ENCODE data around the gene ZXDC. TPM values are rescaled to one million over a fixed set of nuclear protein-coding genes. Genes with fewer than 3 reads are reported as not detected.

ZXDC gene
- polyA plus RNA-seq, 1 donor = 43.0 TPM

GRCh38 chr3:126491221-126492013, 15.7 kb upstream of the ZXDC start:
- DNase-seq = no peak

DNA sequence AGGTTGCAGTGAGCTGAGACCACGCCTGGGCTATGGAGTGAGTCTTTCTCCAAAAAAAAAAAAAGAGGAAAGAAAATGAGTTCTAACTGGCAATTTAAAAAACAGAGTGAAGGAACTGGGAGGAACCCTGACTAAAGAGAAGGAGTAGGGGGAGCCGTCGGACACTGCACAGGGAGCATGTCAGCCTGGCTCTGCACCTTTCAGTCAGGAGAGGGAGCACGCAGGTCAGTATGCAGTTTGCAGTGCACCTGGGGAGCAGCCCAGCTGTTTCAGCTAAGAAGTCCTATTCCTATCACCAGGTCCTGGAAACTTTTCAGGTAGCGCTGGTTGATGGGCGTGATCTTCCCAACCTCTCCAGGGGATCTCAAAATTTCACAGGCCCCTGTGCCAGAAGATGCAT, 14.9 kb upstream of the ZXDC start:
- DNase-seq = no peak

GRCh38 chr3:126488886-126489569, 13.3 kb upstream of the ZXDC start:
- DNase-seq = no peak

DNA sequence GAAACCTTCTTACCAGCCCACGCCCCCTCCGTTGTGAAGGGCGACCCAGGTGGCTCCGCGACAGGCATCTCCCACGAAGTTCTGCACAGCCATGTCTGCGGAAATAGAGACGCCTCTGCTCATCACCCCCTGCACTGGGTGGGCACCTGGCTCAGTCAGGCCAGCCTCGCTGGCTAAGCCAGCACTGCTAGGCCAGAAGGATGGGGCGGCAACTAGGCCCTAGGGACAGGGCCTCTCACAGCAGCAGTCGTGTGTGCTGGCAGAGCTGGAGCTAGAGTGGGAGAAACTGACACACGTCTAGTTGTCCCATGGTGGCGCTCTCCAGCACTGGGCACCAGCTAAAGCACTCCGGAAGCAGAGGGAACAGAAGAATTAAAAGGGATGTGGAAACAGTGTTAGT, 12.5 kb upstream of the ZXDC start:
- DNase-seq = no peak

- DNase-seq = no peak
These were observed 11.6 kb upstream of the ZXDC start for GRCh38 chr3:126487151-126487771.

DNA sequence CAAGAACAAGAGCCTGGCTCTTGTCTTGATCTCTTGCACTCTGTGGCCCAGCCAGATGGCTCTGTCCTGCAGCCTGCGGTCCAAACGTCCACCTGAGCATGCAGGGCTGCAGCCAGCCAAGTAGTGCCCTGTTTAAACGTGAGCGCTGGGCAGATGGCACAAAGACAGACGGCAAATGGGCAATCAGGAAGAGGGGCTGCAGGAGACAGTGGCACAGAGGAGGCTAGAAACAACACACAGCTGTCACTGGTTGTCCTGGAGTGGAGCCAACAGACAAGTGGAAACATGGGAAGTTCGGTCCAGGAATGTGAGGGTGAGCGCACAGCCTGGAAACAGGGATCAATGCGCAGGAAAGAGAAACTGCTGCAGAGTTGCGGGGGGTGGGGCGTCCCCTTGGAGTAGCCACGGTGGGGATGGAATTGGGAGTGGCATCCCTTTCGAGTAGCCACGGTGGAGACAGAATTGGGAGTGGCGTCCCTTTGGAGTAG, 10.7 kb upstream of the ZXDC start:
- DNase-seq = no peak

GRCh38 chr3:126485956-126486355, 10.3 kb upstream of the ZXDC start:
- no peak for DNase-seq

DNA sequence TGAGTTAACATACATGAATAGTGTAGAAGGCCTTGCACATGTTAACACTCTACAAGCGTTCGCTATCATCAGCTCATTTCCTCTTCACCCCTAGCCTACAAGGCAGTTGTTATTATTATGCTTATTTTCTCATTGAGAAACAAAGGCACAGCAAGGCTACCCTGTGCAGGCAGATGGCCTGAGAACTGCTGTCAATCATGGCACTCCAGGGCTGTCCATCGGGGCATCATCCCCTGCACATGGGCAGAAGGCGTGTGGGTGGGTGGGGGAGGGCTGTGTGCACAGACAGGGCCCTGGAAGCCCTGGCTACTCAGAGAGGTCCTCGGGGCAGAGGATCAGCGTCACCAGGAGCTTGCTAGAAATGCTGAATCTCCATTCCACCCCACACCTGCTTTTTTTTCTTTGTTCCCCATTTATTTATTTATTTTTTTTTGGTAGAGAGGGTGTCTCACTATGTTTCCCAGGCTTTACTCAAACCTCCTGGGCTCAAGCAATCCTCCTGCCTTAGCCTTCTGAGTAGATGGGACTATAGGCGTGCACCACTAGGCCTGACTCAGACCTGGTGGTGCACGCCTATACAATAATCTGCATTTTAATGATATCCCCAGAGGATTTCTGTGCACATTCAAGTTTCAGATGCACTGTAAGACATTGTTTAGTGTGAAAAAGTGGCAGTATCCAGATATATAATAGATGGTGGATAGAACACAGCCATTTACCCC, 9.6 kb upstream of the ZXDC start:
- DNase-seq = no peak

GRCh38 chr3:126484662-126485061, 9.0 kb upstream of the ZXDC start:
- DNase-seq = no peak

DNA sequence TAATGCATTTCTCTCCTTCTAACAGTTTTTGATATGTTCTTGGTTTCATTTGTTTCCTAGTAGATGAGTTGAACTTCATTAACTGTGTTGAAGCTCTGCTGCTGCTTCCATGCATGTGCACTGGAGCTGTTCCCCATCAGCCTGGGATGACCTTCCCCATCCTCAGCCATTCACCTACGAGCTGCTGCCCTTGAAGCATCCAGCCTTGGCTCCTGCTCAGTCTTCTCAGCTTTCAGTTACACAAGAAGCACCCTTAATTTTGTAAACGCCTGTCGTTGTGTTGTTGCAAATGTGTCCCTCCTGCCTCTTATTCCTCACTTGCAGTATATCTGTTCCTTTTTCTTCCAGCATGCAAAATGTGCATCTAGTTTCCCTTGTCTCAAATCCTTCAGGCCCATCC, 8.5 kb upstream of the ZXDC start:
- no peak for DNase-seq

DNA sequence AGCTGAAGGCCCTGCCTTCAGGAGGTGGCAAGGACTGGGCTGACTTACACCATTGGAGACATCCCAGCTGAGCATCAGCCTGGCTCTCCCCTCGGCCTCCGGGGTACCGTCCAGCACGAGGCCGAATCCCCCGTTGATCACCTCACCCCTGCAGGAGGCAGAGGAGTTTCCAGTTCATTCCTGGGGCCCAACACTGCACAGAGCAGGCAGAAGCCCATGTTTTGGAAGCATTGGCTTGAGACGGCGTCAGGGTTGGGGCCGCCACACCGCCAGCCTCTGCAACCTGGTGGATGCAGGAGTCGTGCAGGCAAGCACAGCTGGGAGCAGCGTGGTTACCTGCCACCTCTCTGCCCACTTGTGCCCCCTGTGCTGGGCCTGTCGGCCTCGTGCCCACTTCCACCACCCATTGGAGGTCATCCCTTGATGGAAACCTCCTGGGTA, 7.7 kb upstream of the ZXDC start:
- no peak for DNase-seq

DNA sequence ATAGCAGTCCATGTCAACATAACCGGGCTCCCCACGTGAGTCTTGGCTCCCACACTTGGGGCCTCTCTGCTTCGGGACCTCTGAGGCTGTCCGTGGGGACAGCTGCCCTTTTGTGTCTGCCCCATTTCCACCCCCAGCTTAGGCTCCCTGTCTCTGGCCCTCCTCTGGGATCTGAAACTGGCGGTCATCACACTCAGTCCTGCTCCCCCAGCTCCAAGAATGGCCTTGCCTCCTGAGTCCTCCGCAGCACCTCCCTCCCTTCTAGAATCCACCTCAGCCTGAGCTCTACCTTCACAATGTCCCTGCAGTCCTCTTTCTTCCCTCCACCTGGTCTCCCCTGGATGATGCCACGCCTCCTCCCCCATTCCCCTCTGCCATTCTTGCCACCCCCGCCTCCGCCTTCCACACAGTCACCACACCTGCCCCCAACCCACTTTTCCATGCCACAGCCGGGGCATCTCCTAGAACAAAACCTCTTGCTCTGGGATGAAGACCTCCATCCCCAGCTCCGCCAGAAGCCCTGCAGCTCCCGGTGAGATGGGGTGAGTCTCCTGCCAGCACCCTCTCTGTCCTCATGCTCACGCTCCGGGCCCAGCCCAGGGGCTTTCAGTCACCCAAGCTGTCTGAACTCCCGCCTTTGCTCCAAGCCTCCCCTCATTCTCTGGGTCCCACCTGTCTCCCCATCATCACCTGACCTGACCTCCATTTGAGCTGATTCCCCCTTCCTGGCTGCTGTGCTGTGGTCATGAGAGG, 7.0 kb upstream of the ZXDC start:
- no peak for DNase-seq

- no peak for DNase-seq
These were observed 6.3 kb upstream of the ZXDC start for GRCh38 chr3:126481808-126482502.

- DNase-seq = no peak
These were observed 5.2 kb upstream of the ZXDC start for GRCh38 chr3:126480861-126481260.

DNA sequence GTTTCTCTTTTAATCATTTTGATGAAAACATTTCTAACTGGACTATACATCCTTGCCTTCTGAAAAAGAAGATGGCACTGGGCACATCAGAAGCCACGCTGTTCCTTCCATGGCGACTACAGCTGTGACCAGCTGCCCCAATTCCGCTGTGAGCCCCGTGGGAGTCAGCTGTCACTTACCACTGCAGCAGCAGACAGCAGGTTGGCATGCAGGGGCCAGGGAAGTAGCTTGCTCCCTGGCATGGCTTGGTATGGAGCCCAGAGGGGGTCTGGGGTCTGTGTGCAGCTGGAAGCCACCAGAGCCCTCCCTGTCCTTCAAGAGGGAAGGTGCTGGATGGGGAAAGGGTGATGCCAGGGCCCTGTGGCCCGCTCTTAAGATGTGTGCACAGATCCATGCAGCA, 4.5 kb upstream of the ZXDC start:
- no peak for DNase-seq

DNA sequence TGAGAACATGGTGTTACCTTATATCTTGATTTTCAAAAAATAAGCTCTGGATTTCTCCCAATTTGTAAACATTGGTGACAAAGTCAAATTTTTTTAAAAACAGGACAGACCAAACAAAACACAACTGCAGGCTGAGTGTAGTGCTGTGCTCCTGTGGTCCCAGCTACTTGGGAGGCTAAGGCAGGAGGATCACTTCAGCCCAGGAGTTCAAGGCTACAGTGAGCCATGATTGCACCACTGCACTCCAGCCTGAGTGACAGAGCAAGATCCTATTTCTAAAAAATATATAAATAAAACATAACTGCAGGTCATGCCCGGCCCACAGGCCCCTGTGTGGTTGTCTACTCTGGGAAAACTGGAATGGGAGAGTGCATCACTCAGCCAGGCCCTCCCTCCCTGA, 4.0 kb upstream of the ZXDC start:
- DNase-seq = no peak

DNA sequence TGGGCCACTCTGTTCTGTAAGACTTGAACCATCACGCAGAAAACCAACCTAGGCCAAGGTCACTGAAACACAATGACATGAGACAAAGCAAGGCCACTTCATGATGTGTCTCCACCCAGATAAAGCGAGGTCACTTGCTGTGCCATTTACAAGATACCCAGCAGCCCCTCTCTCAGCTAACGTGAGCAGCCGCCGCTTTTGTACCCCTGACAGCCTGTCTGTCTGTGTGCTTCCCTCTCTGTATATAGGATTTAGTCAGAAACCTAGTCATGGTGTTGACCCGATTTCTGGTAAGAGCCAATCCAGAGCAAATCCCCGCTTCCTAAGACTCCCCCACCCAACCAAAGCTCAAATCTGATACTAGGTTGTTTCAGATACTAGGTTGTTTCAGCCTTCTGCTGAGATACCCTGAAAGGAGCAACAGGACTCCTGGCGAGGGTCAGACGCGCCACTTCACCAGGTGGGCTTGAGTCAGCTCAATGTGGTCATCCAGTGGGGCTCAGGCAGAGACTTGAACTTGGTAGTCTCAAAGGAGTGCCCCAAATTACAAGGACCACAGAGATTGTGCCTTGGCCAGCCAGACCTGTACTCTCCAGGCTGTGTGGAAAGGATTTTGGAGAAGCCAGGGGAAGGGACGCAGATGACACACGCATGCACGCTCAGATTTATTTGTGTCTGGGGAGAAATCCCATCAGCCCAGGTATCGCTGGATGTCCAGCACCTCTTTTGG, 3.1 kb upstream of the ZXDC start:
- DNase-seq = no peak

DNA sequence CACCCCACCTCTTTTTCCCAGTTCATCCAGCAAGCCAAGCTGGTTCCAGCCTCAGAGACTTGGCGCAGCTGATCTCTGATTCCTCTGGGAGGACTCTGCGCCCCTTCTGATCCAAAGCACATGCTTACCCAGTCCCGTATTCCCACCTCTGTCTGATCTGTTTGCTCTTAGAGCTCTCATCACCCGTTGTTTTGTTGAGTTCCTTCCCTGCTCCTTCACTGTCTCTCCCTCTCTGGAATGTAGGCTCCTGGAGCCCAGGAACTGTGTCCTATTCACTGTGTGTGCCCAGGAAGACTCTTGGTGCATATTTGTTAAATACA, 1.3 kb upstream of the ZXDC start:
- DNase-seq = no peak

DNA sequence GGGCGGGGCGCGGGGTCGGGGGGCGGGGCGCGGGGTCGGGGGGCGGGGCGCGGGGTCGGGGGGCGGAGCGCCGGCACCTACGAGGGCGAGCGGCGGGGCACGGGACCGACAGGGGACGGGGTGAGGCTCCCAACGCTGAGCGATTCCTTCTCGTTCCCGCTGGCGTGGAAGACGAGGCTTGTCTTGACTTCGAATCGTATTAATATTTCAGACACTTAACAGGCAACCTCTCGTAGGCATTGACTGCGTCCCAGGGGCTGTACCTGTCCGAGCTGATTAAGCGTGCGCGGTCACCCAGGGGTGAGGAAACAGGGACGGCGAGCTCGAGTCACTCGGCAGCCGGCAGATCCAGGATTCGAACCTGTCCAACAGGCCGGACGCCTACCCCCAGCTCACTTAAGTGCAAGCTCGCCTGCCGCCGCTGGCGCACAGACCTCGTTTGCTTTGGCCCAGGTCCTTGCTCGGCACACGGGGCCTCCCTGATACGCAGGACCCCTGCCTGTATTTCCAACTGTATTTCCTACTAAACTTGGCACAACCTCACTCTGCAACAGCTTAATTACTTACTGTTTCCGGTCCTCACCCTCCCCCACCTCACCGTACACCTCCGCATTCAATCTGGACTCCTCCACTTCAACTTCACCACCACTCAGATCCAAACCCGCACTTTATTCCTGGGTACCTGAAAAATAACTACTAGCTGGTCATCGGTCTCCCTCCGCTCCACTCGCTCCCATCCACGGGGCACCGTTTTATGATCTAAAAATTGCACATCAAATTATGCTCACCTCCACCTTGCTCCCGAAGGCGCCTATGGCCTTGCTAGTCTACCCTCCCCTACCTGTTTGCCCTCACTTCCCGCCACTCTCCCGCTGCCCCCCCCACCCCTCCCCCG, 722 bp upstream of the ZXDC start:
- no peak for DNase-seq
